Sigmoid colon (tissue), 7 donors: Measurements from ENCODE around the gene CA12. TPM values are rescaled to one million over a fixed set of nuclear protein-coding genes. Genes with fewer than 3 reads are reported as not detected.

Experiments used
- DNase-seq: peaks from one replicate; pipeline ENCODE4 v3.0.0-alpha.2; 2019
- H3K27ac ChIP-seq, 4 donors: fragments of 200-600 bp; sonication (generic); one replicate each; pipeline ENCODE4 v1.5.1; 2016 to 2019; ENCODE audit warnings: mild to moderate bottlenecking in 1 of 4
- H3K27me3 ChIP-seq, 3 donors: fragments of 200-600 bp; sonication (generic); one replicate each; pipeline ENCODE4 v1.5.1; 2019; ENCODE audit warnings: mild to moderate bottlenecking in 1 of 3
- H3K36me3 ChIP-seq, 4 donors: fragments of 200-600 bp; sonication (generic); one replicate each; pipeline ENCODE4 v1.5.1; 2016 to 2019
- H3K4me1 ChIP-seq, 4 donors: fragments of 200-600 bp; sonication (generic); one replicate each; pipeline ENCODE4 v1.5.1; 2017 to 2019
- H3K4me3 ChIP-seq, 4 donors: fragments of 200-600 bp; sonication (generic); one replicate each; pipeline ENCODE4 v1.5.1; 2017 to 2019; ENCODE audit warnings: mild to moderate bottlenecking in 2 of 4, moderate library complexity in 1 of 4
- H3K9me3 ChIP-seq, 4 donors: fragments of 200-600 bp in 3 of 4; sonication (generic) in 3 of 4; one replicate each; pipeline versions ENCODE4 v1.5.1 to v1.6.1; 2013 to 2019
- EP300 ChIP-seq, 4 donors: sonication (generic); formaldehyde crosslinking; IDR thresholded peaks; one replicate each; pipeline ENCODE4 v1.6.1; 2017; ENCODE audit warnings: antibody characterized with exemption in 4 of 4
- POLR2A ChIP-seq, 2 donors: fragments of 450-650 bp; IDR thresholded peaks; one replicate each; pipeline ENCODE4 v1.6.1; 2016; ENCODE audit warnings: antibody characterized with exemption in 2 of 2, mild to moderate bottlenecking in 2 of 2, moderate library complexity in 2 of 2
- POLR2AphosphoS5 ChIP-seq, 4 donors: sonication (generic); formaldehyde crosslinking; IDR thresholded peaks; one replicate each; pipeline ENCODE4 v1.6.1; 2017; ENCODE audit warnings: antibody characterized with exemption in 4 of 4
- WGBS, 2 donors: extraction: QIAGEN DNeasy Blood & Tissue Kit; methylation state at CpG; one replicate each; pipeline ENCODE4 v1.1.7; 2013; 5-methylcytosine and 5-hydroxymethylcytosine counted together
- intact Hi-C: fragments of 100-400 bp; cut with DNase I; formaldehyde crosslinking; loops from one replicate; pipeline ENCODE4 v1.15.1; 2023
- polyA plus RNA-seq, 3 donors: library from polyadenylated mRNA; stranded (reverse); fragments of 200-250 nt; gene quantifications; one replicate each; pipeline ENCODE4 v1.2.3, GENCODE V29; 2013
- total RNA-seq, 4 donors: library from RNA; depleted of rRNA; stranded (reverse); fragments of >200 nt; gene quantifications; one replicate each; pipeline ENCODE4 v1.1.0, GENCODE V29; 2016
- TF ChIP-seq, protein P1 (sequence below), 4 experiments: fragments of 450-650 bp in 3 of 4; fragments of 200-600 bp in 1 of 4; IDR thresholded peaks; one replicate each; pipeline ENCODE4 v1.5.1; 2016 to 2019; ENCODE audit warnings: antibody characterized with exemption in 4 of 4, mild to moderate bottlenecking in 3 of 4, moderate library complexity in 2 of 4
- donor health status: healthy with polysubstance abuse.
- donor health status: Bipolar disorder and iron deficiency.
- donor health status: healthy.

Gene CA12
- total and polyA plus RNA-seq, 7 donors, result 0.14 to 76.2 (median 2.2) TPM

DNA sequence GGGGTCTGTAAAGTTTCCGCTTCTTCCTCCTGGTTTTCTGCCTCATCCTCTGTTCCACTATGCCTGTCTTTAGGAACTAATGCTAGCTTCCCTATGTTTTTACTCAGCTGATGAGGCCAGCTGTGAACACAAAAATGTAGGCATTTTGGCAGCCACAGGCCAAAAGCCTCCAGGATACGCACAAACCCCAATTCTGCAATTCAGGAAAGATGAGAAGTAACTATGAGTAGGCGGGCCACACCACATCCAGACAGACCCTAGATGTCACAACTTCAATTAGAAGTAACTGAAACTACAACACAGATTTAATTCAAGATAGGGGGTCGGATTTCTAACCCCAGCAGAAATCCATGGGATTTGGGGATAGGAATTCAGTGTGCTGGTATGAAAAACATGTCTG, 11.9 kb downstream of the CA12 start:
- Histone ChIP-seq H3K27me3 (no peaks in the 10 kb centered on the region), H3K9me3 (no peaks in the 10 kb centered on the region), H3K4me1 (peaks cover 0 to 20% (median 18%) of the 10 kb centered on the region in 4 donors), H3K27ac (no peak overlapping the region), H3K4me3 (no peak overlapping the region), H3K36me3 (no peaks in the 10 kb centered on the region)
- intact Hi-C loops, result no loop called here
- no peak for TF ChIP-seq POLR2AphosphoS5 (IDR thresholded peaks at IDR 0.05)
- TF ChIP-seq EP300 (IDR thresholded peaks at IDR 0.05), result no peak
- TF ChIP-seq, protein P1, sequence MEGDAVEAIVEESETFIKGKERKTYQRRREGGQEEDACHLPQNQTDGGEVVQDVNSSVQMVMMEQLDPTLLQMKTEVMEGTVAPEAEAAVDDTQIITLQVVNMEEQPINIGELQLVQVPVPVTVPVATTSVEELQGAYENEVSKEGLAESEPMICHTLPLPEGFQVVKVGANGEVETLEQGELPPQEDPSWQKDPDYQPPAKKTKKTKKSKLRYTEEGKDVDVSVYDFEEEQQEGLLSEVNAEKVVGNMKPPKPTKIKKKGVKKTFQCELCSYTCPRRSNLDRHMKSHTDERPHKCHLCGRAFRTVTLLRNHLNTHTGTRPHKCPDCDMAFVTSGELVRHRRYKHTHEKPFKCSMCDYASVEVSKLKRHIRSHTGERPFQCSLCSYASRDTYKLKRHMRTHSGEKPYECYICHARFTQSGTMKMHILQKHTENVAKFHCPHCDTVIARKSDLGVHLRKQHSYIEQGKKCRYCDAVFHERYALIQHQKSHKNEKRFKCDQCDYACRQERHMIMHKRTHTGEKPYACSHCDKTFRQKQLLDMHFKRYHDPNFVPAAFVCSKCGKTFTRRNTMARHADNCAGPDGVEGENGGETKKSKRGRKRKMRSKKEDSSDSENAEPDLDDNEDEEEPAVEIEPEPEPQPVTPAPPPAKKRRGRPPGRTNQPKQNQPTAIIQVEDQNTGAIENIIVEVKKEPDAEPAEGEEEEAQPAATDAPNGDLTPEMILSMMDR (IDR thresholded peaks at IDR 0.05), result no peak
- DNase-seq, result peak; percentile 11
- 94 to 96% methylated on average over 4 of the region's 4 CpGs for WGBS, 2 donors

DNA sequence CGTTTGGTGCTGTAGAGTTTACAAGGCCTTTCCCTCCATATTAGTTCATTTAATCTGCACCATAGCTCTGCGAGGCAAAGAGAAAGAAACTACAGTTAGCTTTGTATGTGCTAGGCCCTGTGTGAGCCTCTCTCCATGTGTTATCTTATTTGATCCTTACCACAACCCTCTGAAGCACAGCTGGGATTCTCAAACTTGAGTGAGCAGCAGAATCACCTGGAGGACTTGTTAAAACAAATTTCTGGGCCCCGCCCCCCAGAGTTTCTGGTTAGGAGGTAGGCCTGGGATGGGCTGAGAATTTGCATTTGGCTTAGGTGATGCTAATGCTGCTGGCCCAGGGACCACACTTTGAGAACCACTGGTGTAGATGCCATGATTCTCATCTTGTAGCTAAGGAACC, 12.3 kb downstream of the CA12 start:
- peak; percentile 56 for DNase-seq
- no peak overlapping the region for H3K4me3 ChIP-seq
- no peaks in the 10 kb centered on the region for H3K36me3 ChIP-seq
- peaks cover 0 to 16% (median 13%) of the 10 kb centered on the region in 4 donors for H3K4me1 ChIP-seq
- TF ChIP-seq POLR2AphosphoS5 (IDR thresholded peaks at IDR 0.05), result no peak
- no peak for TF ChIP-seq EP300 (IDR thresholded peaks at IDR 0.05)
- no peak for TF ChIP-seq POLR2A (IDR thresholded peaks at IDR 0.05)
- TF ChIP-seq, protein P1 (IDR thresholded peaks at IDR 0.05), result no peak
- no peaks in the 10 kb centered on the region for H3K27me3 ChIP-seq
- no peak overlapping the region for H3K27ac ChIP-seq
- H3K9me3 ChIP-seq, result no peaks in the 10 kb centered on the region
- intact Hi-C loops, result no loop called here
- WGBS, 2 donors, result 68 to 76% methylated on average over 3 of the region's 3 CpGs

DNA sequence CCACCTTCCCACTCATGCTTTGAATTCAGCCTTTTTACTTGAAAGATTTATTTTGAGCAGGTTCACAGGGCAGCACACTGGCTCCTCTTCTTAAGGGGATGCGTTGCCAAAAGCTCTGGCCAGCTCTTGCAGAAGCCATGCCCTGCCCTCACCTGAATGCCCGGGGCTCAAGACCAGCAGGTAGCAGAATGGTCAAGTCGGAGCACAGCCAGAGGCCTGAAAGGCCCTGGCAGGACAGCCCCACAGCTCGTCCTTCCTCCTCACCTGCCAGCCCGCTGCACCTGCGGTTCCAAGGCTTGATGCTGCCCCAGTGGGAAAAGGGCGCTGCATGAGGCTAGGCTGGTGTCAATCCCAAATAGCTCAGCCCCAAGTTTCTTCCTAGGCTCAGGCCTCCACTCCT, 13.1 kb downstream of the CA12 start:
- no peaks in the 10 kb centered on the region for H3K36me3 ChIP-seq
- intact Hi-C loops, result no loop called here
- H3K4me3 ChIP-seq, result no peak overlapping the region
- DNase-seq, result no peak
- no peak for TF ChIP-seq POLR2AphosphoS5 (IDR thresholded peaks at IDR 0.05)
- TF ChIP-seq EP300 (IDR thresholded peaks at IDR 0.05), result no peak
- TF ChIP-seq, protein P1 (IDR thresholded peaks at IDR 0.05), result no peak
- no peak for TF ChIP-seq POLR2A (IDR thresholded peaks at IDR 0.05)
- no peaks in the 10 kb centered on the region for H3K27me3 ChIP-seq
- peaks cover 0 to 10% (median 10%) of the 10 kb centered on the region in 4 donors for H3K4me1 ChIP-seq
- 90 to 93% methylated on average over 7 of the region's 7 CpGs for WGBS, 2 donors
- H3K27ac ChIP-seq, result no peak overlapping the region
- no peaks in the 10 kb centered on the region for H3K9me3 ChIP-seq

DNA sequence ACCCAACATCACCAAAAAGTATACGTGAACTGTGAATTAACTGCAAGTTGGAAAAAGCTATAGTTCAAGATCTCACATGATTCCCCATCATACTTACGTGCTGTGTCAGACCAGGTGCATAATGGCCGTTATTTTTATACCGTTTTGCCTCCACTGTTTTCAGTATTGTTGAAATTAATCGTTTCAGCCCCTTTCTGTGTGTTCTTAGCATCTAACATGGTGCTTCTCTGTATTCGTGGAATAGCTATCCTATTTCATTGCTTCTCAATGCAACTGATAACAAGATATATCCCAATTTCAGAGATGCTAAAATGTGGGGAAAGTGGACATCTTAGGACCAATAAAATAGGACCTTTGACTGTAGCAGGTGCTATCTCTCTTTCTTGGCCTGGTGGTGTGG, 13.7 kb downstream of the CA12 start:
- Histone ChIP-seq H3K9me3 (no peaks in the 10 kb centered on the region), H3K27ac (peak overlapping the region in 1 of 4 donors; percentile 1), H3K27me3 (no peaks in the 10 kb centered on the region), H3K36me3 (no peaks in the 10 kb centered on the region), H3K4me1 (peaks cover 0 to 10% (median 10%) of the 10 kb centered on the region in 4 donors), H3K4me3 (no peak overlapping the region)
- intact Hi-C loops, result no loop called here
- WGBS, 2 donors, result 24 to 79% methylated on average over 6 of the region's 6 CpGs
- TF ChIP-seq, protein P1 (IDR thresholded peaks at IDR 0.05), result no peak
- TF ChIP-seq POLR2AphosphoS5 (IDR thresholded peaks at IDR 0.05) (no peak), EP300 (IDR thresholded peaks at IDR 0.05) (no peak), POLR2A (IDR thresholded peaks at IDR 0.05) (no peak)
- no peak for DNase-seq

DNA sequence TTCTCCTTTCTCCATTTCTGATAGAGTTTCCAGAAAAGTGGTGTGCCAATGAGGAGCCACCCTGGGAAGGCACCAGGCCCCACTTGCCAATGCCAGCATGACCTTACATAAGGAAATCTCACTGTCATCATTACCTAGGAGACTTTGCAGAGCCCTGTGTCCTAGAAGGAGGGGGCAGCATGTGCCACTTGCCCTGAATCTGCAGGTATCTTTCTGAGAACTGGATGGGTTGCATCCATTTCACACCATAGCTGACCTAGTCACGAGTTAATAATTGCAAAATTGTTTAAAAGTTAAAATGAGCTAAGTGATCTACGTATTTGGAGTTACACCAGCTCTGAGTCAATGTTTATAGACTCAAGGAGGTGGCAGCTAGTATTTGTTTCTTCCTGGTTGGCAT, 14.3 kb downstream of the CA12 start:
- 16 to 67% methylated on average over 2 of the region's 2 CpGs for WGBS, 2 donors
- Histone ChIP-seq H3K4me3 (no peak overlapping the region), H3K9me3 (no peaks in the 10 kb centered on the region), H3K4me1 (peaks cover 0 to 5% (median 5%) of the 10 kb centered on the region in 4 donors), H3K36me3 (no peaks in the 10 kb centered on the region), H3K27me3 (no peaks in the 10 kb centered on the region), H3K27ac (peak overlapping the region in 1 of 4 donors; percentile 1)
- TF ChIP-seq POLR2AphosphoS5 (IDR thresholded peaks at IDR 0.05), result no peak
- TF ChIP-seq, protein P1 (IDR thresholded peaks at IDR 0.05), result no peak
- peak in 1 of 2 donors; percentile 8 for TF ChIP-seq POLR2A (IDR thresholded peaks at IDR 0.05)
- DNase-seq, result no peak
- intact Hi-C loops, result no loop called here
